CD4-positive, alpha-beta T cell treated with Interleukin-21 for 1 hour (primary cell): ENCODE data around the gene ALG8.
"Not testable (repeated sequence)": the region's sequence is repeated elsewhere in the genome, so short reads cannot be mapped to it uniquely, and the experiment has no call there.

Experiments used
- DNase-seq: peaks from one replicate; pipeline ENCODE4 v3.0.0-alpha.2; 2020

The ALG8 gene

DNA sequence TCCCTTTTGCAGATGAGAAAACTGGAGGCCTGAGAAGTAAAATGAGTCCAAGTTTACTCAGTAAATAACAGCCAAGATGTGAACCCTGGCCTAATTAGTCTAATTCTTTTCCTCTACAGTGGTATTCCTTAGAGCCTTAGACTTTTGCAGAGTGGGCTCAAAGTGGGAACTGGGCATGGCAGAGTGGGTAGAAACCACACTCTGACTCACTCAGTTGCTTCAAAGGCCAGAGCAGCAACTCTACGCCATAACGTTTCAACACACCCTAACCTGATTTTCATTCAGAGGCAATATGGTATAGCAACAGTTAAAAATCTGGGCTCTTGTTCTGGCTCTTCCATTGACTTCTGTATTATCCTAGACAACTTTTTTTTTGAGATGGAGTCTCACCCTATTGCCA, 73.0 kb downstream of the ALG8 start:
- no peak for DNase-seq

DNA sequence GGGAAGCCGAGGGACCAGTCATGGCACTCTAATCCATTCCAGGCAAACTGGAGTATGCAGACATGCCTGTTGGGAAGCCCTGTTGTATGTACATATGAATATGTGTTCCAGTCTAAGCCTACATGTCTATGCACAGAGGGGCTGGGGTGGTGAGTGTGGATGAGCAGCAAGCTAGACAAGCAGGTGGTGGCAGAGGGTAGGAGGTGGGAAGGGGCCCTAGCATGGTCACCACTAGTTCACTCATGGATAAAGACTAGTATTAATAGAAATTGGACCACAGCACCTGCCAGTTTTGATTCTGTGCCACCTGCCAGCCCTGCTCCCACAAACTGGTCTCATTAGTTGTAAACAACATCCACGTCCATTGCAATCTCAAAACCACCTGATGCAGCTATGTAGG, 74.2 kb downstream of the ALG8 start:
- DNase-seq = no peak

DNA sequence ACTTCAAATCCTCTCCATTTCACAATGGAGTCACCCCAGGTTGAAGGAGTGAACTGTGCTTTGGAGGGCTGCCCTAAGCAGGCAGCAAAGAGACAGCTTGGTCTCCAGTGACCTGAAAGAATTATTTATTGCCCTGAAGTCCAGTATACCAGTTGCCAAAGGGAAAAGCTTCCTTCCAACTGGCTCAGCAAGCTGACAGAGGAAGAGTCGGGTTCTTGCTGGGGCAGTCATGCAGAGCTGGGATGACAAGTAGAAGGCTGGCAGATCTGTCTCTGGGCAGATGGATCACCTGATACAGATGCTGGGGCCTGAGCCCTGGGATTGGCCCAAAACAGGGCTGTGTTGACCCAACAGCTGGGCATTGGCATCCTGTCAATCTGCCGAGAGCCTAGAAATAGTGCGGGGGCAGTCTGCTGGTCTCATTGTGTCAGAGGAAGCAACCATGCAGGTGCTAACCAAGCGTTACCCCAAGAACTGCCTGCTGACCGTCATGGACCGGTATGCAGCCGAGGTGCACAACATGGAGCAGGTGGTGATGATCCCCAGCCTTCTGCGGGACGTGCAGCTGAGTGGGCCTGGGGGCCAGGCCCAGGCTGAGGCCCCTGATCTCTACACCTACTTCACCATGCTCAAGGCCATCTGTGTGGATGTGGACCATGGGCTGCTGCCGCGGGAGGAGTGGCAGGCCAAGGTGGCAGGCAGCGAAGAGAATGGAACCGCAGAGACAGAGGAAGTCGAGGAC, 75.8 kb downstream of the ALG8 start, which contains the start of gene THRSP:
THRSP (plus strand) TSS at position 422 of the 742 bp plus-strand sequence; CDS start at position 443, 21 bp downstream.
- DNase-seq = no peak

DNA sequence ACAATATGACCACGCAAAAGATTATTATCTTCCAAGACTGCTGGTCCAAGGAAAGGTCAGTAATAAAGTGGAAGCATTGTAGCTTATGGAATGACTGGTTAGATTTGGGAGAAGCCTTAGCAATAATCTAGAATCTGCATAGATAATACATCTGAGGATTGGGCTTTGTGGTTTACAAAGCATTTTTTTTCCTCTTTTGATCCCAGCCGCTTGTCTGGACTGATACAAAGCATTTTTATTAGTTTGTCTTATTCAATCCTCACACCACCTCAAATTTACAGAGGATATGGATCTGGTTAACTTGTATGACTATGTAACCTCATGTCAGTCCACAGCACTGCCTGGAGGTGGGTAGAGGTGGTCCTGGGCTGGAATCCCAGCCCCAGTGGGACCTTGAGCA, 76.8 kb downstream of the ALG8 start:
- DNase-seq = no peak

DNA sequence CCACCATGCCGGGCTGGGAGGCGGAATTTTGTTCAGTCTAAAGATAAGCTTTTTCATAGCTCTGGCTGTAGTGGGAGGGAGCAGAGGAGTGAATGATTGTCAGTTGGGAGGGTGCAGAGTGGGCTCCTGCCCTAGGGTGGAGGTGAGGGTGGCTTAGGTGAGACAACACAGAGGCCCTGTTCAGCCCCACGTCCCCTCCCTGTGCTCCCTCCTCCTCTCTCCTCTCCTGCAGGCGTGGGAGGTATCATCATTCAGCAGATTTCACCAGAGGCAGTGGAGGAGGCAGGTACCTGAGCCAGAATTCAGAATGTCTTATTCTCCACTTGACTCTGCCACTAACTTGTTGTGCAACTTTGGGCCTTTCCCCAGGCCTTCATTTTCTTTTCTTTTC, 77.5 kb downstream of the ALG8 start:
- DNase-seq = no peak

DNA sequence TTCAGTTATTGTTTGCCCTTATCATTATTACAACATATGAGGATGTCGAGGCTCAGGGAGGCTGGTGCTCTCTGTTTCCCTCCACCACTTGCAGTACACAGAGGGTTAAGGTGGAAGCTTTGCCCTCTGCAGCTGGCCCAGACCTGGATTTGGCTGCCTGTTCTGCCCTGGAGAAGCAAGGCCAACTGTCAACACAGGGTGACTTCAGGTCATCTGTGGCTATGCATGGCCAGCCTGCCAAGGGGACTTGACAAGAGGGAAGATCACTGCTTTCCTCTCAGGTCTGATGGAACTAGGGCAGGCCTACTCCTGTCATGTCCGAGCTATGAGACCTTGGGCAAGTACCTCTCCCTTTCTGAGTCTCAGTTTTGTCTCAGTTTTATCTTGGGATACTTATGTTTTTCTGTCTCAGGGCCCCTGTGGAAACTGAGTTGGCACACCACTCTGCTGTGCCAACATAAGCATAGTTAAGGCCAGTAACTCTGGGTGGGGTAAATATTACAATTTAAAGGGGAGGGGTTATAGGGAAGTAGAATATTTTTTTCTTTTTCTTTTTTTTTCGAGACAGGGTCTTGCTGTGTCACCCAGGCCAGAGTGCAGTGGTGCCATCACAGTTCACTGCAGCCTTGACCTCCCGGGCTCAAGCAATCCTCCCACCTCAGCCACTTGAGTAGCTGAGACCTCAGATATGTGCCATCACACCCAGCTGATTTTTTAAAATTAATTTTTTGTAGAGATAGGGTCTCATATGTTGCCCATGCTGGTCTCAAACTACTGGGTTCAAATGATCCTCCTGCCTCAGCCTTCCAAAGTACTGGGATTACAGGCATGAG, 78.1 kb downstream of the ALG8 start:
- DNase-seq = no peak

DNA sequence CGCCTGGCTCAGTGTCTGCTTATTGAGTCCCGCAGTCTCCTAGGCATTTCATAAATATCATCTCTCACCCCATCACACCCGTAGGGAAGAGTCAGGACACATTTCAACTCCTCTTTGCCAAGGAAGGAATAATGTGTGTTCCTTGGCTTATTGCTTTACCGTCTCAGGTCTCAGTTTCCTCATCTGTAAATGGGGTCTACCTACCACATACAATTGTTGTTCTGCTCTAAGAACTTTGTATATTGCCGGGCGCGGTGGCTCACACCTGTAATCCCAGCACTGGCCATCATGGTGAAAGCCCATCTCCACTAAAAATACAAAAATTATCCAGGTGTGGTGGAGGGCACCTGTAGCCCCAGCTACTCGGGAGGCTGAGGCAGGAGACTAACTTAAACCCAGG, 78.9 kb downstream of the ALG8 start:
- DNase-seq = no peak

DNA sequence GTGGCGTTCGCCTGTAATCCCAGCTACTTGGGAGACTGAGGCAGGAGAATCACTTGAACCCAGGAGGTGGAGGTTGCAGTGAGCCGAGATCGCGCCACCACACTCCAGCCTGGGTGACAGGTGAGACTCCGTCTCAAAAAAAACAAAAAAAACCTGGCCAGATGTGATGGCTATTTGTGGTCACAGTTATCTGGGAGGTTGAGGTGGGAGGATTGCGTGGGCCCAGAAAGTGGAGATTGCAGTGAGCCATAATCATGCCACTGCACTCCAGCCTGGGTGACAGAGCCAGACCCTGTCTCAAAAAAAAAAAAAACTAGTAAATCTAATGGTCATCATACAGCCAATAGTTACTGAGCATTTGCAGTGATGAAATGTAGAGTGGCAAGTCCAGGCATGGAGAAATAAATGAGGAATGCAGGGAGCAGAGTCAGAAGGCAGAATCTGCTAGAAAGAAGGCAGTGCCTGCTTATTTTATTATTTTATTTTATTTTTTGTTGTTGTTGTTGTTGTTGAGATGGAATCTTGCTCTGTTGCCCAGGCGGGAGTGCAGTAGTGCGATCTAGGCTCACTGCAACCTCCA, 79.6 kb downstream of the ALG8 start:
- DNase-seq = not testable (repeated sequence)

DNA sequence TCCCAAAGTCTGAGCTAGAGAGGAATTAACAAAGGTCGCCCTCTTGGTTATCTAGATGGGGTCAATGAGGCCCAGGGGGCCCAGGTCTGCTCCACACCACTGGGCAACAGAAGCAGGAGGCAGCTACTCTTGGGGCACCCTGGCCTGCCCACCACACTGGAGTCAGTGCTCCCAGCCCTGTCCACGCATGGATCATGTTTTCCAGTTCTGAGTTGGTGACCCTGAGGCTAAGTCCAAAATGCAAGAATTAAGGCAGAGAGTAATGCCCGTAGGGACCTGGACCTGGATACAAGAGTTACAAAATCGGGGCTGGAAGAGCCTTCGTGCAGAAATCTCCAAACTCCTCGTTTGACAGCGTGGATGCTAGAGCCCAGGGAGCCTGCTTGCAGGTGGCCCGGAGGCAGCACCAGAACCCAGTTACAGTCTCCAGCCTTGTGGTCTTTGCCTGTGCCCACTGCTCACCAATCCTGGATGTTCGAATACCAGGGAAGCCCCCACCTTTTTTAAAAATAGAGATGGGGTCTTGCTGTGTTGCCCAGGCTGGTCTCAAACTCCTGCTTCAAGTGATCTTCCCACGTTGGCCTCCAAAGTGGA, 81.9 kb downstream of the ALG8 start:
- DNase-seq = no peak

DNA sequence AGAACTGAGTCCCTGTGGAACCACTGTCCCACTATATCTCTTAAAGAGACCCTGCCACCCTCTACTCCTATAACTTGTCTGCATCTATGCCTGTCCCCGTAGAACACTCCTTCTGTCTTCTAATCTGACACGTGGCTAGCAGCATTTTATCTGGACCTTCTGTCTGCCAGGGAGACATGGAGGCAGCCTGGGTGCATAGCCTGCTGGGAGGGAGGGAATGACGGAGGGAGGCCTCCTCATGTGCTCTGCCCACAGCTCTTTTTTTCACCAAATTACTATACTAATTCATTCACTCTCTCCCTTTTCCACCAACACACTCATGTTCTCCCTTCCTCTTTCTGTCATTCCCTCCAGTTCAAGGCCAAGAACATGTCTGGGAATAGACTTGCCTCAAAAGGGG, 83.3 kb downstream of the ALG8 start:
- no peak for DNase-seq

DNA sequence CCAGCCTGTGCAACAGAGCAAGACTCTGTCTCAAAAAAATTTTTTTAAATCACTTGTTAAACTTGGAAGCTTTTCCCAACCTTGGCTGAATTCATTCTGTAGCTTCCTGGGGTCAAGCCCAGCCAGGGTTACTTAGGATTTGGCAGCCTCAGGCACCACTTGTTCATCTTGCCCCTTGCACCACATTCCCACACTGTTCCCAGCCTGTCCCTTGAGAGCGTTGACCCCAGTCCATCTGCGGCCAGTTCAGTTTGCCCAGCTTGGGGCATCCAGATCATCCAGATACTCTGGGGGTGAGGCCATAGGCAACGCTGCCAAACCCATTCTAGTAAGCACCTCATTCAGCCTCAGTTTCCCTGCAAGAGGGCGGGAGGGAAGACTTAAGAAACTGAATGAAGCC, 84.5 kb downstream of the ALG8 start:
- DNase-seq = no peak

DNA sequence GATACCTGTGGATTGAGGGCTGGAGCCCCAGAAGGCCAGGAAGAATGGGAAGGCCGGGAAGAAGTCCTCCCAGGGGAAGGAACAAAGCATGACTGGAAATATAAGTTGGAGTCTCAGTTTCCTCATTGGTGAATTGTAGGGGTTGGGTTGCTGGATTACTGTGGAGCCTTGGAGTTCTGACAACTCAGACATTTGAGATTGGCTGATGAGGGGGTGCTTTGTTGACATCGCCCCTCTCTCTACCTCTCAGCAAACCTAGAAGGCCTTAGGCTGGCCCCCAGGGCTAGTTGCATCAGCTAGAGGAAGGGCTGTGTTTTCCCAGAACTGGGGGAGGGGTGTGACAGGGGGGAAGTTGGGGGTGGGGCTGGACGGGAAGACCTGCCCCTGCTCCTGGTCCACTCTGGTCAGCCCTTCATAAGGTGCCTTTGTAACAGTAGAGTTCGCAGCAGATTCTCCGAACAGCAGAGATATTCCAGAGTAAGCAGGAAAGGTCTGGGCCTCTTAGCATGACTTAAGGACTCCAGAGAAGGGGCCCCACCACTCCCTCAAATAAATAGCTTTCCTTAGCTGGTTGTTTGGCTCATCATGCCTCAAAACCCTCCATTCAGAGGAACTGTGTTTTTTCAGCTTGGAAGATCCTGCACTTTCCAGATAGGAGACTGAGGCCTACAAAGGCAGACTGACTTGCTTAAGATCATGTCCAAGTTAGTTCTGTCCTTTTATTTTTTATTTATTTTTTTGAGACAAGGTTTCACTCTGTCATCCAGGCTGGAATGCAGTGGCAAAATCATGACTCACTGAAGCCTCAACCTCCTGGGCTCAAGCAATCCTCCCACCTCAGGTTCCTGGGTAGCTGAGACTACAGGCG, 88.2 kb downstream of the ALG8 start:
- no peak for DNase-seq
